8988T (cell line): ENCODE measurements around the gene NOP53.
"Not testable (repeated sequence)": the region's sequence is repeated elsewhere in the genome, so short reads cannot be mapped to it uniquely, and the experiment has no call there.

Experiments
- DNase-seq: peaks from one replicate; pipeline ENCODE4 v3.0.0; 2011

Gene NOP53

DNA sequence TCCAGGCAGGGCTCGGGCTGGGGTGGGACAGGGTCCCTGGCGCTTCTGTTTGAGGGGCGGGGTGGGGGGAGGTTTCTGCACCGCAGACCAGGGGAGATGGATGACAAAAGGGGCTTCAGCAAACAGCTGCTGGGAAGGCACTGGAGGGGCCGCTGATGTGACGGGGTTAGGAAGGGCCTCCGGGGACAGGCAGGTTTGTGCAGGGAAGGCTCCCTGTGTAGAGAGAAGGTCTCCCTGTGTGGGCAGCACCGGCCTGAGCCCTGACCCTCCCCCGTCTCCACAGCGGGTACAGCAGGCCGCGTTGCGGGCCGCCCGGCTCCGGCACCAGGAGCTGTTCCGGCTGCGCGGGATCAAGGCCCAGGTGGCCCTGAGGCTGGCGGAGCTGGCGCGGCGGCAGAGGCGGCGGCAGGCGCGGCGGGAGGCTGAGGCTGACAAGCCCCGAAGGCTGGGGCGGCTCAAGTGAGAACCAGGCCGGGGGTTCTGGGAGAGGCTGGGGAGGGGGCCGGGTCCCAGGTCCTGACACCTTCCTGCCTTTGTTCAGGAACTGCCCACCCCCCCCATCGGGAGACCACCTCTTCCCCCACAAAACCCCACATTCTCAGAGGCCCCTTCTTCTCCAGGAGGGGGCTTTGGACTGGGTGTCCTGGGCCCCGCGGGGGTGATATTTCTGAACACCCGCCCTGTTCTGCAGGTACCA is 9.9 kb downstream of the NOP53 start:
- DNase-seq = no peak

DNA sequence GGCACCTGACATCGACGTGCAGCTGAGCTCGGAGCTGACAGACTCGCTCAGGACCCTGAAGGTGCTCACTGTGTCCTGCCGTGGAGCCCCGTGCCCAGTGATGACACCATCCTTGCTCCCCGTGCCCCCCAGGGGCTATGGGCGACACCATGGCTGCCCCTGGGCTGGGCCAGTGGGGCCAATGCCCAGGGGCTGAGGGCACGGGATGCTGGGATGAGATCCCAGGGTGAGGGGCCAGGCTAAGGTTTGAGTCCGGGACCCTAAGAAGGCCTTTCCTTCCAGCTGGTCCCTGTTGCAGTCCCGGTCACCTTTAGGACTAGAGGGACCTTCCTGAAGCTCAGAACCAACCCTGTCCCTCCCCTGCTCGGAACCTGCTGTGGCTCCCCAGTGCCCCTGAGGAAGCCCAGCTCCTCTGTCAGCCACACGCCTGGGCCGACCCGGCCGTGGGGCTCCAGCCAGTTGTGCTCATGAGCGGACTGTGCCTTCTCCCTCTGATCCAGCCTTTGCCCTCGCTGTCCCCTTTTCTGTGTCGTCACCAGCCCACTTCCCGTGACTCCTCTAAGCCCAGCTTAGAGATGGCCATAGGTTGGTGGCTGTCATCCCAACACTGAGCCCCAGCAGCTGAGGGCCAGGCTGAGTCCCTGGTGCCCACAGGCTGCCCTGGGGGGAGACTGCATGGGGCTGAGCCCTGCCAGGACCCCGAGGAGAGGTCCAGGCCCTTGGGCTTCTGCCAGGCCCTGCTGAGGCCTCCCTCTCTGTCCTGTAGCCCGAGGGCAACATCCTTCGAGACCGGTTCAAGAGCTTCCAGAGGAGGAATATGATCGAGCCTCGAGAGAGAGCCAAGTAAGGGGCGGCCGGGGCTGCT is 10.6 kb downstream of the NOP53 start:
- DNase-seq = no peak

DNA sequence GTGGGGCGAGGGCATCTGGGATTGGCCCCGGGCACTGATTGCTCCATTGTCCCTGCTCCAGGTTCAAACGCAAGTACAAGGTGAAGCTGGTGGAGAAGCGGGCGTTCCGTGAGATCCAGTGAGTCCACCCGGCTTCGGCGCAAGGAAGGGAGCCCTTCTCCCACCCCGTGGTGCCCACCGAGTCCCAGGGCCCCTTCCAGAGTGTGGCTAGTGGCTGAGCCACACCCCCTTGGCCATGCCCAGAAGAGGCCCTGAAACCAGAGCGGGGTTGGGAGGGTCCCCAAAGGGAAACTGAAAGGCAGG is 11.2 kb downstream of the NOP53 start:
- no peak for DNase-seq

DNA sequence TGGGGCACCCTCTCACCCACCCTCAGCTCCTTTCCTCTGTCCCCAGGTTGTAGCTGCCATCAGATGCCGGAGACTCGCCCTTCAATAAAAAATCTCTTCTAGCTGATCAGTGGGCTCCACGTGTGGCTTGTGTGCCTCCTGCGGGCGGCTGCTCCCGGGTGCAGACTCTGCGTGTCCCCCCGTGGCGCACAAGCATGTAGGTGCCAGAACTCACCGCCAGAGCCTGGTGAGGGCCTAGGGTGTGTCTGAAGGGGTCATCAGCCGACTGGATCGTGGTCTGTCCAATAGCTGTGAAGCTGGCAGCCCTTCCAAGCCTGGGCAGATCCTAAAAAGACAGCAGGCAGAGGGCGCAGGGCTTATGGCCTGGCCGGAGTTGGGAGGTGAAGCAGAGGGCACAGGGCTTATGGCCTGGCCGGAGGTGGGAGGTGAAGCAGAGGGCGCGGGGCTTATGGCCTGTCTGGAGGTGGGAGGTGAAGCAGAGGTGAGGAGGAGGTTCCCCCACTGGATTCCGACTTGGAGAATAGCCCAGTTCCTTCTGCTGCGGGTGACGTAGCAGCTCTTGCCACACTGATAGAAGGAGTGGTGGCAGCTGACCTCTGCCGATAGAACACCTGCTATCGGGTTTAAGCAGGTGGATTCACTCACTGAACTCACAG is 11.7 kb downstream of the NOP53 start:
- no peak for DNase-seq

DNA sequence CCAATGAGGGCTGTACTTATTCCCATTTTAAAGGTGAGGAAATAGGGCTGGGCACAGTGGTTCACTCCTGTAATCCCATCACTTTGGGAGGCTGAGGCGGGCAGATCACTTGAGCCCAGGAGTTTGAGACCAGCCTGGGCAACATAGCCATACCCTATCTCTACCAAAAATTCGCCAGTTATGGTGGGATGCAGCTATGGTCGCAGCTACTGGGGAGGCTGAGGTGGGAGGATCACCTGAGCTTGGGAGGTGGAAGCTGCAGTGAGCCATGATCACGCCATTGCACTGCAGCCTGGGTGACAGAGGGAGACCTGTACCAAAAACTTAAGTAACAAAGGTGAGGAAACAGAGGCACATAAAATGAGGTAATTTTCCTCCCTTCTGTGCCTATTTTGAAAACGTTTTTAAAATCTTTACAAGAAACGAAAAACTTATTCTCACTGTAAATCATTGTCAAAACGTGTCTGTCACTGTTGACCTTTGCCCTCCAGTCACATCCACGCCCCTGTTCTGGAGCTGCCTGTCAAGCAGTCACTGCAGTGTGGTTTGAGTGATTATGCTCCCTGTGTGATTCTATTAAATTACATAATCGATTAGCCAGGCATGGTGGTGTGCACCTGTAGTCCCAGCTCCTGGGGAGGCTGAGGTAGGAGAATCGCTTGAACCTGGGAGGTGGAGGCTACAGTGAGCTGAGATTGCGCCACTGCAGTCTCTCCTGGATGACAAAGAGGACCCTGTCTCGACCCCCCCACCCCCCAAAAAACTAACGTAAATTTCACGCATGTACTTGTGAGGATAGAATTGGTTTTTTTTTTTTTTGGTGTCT is 12.5 kb downstream of the NOP53 start:
- DNase-seq = no peak

DNA sequence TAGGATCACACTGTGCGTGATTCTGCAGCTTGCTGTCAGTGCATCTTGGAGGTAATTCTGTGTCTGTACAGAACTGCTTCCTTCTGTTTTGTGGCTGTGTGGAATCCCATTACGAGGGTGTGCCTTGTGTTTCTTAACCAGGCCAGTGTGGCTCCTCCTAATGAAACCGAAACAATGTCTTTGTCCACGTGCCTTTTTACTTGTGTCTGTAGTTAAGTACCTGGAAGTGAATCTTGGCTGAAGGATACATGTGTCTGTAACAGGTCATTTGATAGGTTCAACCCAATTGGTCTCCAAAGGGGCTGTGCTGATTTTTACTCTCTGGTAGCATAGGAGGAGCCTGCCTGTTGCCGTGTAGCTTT is 13.1 kb downstream of the NOP53 start:
- DNase-seq = no peak

DNA sequence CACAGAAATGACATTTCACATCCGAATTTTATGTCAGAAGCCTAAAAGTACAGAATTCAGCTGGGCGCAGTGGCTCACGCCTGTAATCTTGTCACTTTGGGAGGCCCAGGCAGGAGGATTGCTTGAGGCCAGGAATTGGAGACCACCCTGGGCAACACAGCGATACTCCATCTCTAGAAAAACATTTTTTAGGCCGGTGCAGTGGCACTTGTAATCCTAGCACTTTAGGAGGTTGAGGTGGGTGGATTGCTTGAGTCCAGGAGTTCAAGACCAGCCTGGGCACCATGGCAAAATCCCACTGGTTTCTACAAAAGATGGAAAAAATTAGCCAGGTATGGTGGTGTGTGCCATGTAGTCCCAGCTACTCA is 15.3 kb downstream of the NOP53 start:
- no peak for DNase-seq

DNA sequence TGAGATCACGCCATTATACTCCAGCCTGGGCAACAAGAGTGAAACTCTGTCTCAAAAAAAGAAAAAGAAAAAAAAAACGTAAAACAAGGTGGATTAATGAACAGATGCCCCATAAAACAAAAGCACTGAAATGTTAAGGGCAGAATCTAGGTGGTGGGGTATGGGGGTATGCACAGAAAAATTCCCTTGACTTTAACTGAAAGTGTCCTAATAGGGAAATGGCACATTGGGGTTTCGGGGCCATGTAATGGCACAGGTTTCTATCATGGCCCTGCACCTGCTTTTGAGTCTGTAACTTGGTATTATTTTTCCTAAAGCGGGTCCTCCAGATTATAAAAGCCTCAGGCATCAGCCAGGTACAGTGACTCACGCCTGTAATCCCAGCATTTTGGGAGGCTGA is 16.2 kb downstream of the NOP53 start:
- DNase-seq = no peak

DNA sequence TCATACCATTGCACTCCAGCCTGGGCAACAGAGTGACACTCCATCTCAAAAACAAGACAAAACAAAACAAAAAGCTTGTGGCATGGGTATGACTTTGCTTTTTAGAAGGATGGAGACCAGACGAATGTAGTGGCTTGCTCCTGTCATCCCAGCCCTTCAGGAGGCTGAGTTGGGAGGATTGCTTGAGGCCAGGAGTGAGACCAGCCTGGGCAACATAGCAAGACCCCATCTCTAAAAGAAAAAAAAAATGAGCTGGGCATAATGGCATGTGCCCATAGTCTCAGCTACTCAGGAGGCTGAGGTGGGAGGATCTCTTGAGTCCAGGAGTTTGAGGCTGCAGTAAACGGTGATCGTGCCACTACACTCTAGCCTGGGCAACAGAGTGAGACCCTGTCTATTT is 16.8 kb downstream of the NOP53 start:
- no peak for DNase-seq

DNA sequence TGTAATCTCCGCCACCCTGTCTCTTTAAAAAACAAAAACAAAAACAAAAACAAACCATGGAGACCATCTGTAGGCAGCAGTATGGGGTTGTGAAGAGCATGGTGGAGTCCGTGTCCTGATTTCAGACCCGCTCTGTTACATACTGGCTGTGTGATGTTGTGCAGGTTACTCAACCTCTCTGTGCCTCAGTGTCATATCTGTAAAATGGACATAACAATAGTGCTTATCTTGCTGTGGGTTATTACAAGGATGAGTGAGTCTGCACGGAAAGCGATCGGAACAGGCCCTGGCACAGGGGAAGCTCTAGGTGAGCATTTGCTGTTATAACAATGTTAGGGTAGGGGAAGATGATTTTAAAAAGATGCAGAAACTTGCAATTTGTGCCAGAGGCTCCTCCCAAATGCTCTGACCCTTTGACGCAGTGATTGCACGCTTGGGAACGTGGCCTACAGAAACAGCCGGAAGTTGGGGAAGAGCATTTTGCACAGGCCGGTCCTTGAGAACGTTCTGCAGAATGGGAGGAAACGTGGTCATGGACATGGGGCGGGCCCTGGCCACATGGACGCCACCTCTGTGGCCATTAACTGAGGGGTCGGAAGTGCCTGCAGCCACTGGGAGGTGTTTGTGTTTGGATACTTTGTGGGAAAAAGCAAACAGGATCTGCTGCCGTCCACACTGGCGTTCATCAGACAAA is 17.4 kb downstream of the NOP53 start:
- no peak for DNase-seq

DNA sequence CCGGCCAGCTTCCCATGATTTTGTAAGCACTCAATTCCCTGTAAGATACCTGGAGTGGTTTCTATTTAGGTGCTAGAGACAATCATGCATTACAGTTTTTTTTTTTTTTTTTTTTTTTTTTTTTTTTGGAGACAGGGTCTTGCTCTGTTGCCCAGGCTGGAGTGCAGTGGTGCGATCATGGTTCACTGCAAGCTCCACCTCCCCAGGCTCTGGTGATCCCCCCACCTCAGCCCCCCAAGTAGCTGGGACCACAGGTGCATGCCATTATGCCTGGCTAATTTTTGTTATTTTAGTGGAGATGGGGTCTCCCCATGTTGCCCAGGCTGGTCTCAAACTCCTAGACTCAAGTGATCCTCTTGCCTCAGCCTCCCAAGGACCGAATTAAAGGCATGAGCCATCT is 19.4 kb downstream of the NOP53 start:
- not testable (repeated sequence) for DNase-seq

DNA sequence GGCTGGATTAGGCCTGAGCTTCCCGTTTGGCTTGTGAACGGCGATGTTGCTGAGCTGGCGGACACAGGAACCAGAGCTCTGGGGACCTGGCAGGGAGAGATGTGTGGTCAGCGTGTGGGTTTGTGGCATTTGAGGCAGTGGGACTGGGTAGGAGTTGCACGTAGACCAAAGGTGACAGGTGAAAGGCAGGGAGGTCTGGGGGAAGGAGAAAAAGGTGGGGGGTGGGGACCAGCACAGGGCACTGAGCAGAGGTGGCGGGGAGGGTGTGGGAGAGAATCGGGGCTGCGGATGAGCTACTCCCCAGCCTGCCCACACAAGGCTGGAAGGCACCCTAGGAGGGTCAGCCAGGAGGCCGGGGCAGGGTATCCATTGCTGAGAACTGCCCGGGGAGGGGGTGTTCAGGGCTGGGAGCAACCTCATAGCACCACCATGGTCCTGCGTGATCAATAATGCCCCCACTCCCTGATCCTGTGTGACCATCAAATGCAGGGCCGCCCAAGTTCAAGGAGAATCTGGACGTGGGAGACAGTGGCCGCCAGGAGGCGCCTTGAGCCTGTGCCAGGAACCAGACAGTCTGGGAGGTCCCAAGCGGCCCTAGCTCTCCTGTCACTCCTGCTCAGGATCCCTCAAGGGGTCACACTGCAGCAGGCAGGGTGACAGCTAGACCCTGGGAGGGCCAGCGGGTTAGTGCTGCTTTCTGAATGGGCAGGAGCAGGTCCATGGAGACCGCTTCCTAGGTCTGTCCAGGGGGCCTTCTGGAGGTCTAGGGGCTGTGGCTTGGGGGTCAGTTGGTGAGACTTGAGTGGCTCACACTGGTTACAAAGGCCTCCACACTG is 20.4 kb downstream of the NOP53 start:
- DNase-seq = no peak

DNA sequence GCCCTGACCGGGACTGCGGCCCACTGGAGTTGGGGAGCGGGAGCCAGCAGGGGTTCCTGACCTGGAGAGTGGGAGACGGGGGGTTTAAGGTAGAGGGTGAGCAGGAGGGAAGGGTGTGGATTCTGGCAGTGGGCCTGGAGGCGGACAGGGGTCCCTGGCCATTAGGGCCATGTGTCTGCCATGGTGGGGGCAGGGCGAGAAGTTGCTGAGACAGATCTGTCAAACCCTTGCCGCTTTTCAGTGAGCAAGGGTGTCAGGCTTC is 20.9 kb downstream of the NOP53 start:
- no peak for DNase-seq

DNA sequence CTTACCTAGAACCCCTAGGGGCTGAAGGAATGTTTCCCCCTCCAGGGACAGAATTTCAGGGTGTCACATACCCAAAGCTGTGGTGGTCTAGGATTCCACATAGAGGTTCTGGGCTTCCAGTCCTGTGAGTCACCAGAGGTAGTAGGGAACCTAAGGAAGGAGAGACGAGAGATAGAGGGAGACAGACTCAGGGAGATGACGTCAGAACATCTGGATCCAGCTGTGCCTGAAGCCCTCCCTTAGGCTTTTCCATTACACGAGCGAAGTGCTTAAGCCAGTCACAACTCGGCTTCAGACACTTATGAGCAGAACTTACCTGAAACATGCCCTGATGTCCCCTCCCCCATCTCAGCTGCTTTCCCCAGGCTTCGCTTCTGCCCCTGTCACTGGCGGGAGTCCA is 21.3 kb downstream of the NOP53 start:
- no peak for DNase-seq

DNA sequence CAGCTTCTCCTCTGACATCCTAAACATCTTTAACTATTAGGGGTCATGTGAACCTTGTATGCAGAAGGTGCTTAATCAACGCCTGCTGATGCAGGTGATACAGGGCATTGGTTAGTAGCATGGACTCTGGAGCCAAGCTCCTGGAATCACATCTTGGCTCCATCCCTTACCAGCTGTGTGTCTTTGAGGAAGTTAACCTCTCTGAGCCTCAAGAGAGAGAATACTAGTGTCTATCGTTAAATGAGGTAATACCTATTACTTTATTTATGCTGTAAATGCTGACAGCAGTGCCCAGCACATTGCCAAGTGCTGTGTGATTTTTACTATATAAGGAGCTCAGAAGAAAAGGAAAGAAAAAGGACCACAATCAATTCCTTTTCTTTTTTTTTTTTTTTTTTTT is 22.0 kb downstream of the NOP53 start:
- DNase-seq = no peak

DNA sequence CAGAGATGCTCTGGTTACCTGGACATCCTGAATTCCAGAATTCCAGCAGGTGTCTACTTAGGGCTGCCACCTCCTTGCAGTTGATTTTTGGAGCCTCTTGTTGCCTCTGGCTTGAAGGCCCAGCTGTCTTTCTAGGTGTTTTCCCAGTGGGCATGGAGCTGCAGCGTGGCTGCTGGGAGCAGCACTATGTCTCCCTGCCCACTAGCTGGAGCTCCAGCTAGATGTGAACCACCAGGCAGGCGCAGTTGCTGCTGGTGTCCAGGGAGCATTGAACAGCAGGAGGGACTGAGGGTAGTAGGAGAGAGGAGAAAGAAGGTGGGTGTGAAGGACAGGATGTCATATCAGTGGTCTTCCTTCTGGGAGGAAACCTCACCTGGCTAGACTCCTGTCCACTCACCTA is 23.3 kb downstream of the NOP53 start:
- DNase-seq = no peak

DNA sequence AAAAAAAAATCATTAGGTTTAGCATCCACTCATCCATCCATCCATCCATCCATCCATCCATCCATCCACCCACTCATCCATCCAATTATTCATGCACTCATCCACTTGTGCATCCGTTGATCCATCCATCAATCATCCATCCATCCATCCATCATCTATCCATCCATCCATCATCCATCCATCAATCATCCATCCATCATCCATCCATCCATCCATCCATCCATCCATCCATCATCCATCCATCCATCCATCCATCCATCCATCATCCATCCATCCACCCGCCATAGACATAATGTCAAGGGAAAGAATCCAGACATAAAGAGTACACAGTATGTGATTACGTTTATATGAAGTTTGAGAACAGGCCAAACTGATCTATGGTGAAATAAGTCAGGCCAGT is 24.2 kb downstream of the NOP53 start:
- DNase-seq = no peak

DNA sequence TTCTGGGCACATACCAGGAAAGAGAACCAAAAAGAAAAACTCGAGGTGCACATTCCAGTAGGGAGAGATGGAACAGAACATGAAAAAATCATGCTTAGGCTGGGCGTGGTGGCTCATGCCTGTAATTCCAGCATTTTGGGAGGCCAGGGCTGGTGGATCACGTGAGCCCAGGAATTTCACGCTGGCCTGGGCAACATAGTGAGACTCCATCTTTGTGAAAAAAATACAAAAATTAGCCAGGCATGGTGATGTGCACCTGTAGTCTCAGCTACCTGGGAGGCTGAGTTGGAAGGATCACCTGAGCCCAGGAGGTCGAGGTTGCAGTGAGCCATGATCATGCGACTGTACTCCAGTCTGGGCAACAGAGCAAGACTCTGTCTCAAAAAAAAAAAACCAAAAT is 25.9 kb downstream of the NOP53 start:
- not testable (repeated sequence) for DNase-seq

DNA sequence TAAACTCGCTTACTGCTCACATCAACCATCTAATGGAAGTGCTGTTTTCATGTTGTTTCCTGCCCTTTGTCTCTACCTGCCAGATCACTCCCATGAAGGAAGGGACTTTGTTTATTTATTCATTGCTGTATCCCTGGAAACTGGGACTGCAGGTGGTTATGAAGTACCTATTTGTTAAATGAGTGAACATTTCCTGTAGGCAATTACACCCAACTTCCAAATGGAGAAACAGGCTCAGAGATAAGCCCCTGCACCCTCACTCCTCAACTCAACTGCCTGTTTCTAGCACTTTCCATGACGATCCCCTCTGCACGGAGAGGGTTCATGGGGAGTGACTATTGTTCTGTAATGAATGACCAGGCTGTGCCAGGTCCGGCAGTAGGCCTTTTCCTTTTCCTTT is 31.2 kb downstream of the NOP53 start:
- no peak for DNase-seq

DNA sequence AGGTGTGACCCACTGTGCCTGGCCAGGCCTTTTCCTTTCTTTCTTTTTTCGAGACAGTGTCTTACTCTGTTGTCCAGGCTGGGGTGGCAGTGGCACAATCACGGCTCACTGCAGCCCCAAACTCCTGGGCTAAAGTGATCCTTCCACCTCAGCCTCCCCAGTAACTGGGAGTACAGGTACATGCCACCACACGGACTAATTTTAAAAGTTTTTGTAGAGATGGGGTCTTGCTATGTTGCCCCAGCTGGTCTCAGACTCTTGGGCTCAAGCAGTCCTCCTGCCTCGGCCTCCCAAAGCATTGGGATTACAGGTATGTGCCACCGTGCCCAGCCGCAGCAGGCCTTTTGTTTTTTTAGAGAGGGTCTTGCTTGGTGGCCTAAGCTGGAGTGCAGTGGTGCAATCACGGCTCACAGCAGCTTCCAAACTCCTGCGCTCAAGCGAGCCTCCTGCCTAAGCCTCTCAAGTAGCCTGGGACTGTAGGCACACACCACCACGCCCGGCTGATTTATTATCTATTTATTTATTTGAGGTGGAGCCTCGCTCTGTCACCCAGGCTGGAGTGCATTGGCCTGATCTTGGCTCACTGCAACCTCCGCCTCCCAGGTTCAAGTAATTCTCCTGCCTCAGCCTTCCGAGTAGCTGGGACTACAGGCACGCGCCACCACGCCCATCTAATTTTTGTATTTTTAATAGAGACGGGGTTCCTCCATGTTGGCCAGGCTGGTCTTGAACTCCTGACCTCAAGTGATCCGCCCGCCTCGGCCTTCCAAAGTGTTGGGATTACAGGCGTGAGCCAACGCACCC is 32.1 kb downstream of the NOP53 start:
- DNase-seq = not testable (repeated sequence)
